ENCODE data around the gene TTC32.
"Not testable (repeated sequence)": the region's sequence is repeated elsewhere in the genome, so short reads cannot be mapped to it uniquely, and the experiment has no call there.

The TTC32 gene

GRCh38 chr2:19901442-19902215, at the start of gene TTC32:
TSS of gene TTC32 (minus strand) at chr2:19901983. CDS start at chr2:19901854, 129 bp downstream.
- peak; percentile 98 for DNase-seq

DNA sequence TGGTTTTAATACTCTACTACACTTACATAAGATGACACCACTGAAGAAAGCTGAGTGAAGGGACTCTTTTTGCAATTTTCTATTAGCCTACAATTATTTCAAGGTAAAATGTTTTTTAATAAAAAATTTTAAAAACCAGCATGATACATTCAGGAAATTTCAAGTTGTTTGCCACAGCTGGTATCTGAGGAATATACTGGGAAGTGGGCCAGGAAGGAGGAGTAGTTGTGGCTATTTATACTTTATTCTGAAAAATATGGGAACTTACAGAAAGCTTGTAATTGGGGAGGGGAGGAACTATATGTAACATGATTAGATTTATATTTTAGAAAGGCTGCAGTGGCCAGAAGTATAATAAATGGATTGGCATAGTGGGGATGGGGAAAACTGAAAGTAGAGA, 47.3 kb upstream of the TTC32 start:
- no peak for DNase-seq

GRCh38 chr2:19947184-19947940, 45.6 kb upstream of the TTC32 start:
- DNase-seq = no peak

DNA sequence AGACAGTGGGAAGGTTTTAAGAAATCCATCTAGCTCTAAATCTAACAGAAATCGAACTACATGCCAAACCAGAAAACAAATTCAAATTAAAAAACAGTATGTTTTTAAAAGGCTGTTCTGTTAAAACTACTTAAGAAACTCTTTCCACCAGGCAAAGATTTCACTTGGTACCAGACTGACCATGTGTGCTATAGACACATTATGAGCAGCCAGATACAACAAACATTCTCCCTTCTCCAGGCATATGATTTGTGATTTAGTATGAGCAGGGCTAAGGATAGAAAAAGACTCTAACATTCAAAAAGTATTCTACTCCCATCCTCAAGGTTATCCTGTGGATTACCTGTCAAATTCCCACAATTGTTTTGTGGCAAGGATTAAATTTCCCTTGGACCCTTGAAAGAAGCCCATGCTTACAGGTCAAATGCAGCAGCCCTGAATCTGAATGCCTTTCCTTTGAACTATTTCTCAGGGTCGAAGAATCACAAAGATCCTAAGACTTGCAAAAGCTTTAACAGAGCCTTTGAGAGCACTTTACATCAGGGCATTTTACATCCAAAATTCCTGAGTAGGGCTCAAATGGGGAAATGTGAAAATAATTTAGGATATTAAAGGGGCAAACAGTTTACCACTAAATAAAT, 42.5 kb upstream of the TTC32 start:
- no peak for DNase-seq

- peak; percentile 8 for DNase-seq
Observed at GRCh38 chr2:19943189-19943588, 41.4 kb upstream of the TTC32 start.

DNA sequence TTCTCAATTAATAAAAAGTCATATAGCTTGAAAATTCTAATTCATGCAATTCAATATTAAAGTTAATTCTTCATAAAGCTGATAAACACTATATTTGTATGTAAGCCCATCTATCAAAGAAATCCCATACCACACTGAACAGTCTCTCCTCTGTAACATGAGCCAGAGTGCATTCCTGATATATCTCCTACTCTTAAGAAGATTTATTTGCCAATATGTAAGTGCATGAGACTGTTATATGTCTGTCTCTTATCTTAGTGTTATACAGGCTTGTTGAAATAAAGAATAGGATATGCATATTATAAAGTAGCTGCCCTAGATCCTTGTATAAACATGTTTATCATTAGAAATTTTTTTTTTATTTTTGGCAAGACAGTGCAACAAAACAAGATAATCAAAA, 40.4 kb upstream of the TTC32 start:
- no peak for DNase-seq

GRCh38 chr2:19937004-19937403, 35.2 kb upstream of the TTC32 start:
- peak; percentile 57 for DNase-seq

DNA sequence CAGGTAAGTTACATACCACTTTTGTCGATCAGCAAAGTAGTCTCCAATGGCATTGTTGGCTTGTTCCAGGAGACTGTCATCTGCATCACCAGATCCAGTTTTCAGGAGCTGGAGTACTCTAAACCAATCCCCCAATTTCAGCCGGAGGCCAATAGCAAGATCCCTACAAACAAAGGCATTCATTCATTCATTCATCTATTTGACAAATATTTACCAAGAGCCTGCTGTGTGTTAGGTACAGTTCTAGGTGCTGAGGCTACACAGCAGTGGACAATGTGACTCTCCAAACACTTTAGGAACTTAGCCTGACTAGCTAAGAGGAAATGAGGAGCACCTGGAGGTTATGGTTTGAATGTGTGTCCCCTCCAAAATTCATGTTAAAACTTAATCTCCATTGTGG, 34.4 kb upstream of the TTC32 start:
- no peak for DNase-seq

DNA sequence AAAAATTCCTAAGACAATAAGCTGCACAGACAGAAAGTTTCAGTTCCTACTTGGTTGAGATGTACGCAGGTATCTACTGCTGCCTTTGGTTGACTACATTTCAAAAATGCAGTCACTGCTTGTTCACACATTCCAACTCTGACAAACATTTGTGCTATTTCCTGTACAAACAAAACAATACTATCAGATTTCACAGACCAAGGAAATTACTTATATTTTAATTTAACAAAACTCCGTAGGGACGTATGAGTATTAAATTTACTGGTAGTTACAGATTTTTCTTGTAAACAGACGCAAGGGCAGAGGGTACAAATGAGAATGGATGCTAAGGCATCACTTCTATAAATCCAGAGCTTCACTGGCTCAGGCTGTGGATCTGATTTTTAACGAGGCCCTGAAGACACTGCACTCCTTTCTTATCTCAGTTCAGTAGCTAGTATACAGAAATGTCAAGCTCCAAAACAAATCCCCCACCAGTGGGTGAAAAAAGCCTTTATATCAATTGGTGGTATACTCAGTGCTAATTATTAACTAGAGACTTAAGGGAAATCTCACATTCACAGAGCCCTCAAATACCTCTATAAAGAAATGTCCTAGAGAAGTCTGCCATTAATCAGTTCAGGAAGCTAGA, 31.7 kb upstream of the TTC32 start:
- no peak for DNase-seq

DNA sequence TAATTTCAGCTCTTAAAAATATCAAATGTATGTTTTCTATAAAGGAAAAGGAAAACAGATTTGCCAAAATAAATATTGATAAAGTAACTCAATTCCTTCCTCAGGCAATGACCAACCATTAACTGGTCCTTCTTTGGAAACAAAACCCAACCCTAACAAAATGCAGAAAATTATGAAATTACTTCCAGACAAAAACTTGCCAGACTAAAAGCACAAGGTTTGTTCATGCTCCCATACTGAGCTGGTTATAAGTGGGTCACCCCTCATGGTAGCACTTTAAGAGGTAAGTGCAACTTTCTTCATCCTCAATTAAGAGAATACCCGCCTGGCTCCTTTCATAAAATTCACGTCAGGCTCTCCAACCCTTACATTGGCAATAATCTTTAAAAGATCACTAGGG, 31.1 kb upstream of the TTC32 start:
- DNase-seq = no peak

GRCh38 chr2:19929226-19929625, 27.4 kb upstream of the TTC32 start:
- no peak for DNase-seq

DNA sequence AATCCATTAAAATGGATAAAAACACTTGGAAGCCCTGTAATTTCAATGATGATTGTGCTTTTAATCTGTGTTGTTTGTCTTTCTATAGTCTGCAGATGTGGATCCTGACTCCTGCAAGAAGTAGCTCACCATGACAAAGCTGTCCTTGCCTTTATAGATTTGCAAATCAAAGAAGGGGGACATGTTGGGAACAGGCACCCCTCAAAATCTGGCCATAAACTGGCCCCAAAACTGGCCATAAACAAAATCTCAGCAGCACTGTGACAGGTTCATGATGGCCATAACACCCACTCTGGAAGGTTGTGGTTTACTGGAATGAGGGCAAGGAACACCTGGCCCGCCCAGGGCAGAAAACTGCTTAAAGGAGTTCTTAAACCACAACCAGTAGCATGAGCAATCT, 26.0 kb upstream of the TTC32 start:
- DNase-seq = not testable (repeated sequence)

DNA sequence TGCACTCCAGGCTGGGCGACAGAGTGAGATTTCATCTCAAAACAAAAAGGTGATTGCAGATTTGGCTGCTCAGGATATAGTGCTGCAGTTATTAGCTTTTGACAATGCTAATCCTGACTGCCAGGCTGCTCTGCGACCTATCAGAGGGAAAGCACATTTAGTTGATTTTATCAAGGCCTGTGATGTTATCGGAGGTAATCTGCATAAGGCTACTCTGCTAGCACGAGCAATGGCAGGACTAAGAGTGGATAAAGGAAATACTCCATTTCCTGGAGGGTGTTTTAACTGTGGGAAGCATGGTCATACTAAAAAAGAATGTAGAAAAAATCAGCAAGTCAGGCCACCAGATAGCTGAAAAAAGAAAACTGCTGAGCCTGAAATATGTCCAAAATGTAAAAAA, 22.7 kb upstream of the TTC32 start:
- DNase-seq = not testable (repeated sequence)

GRCh38 chr2:19922188-19922587, 20.4 kb upstream of the TTC32 start:
- DNase-seq = not testable (repeated sequence)

GRCh38 chr2:19916385-19916950, 14.7 kb upstream of the TTC32 start:
- DNase-seq = peak; percentile 73

GRCh38 chr2:19914266-19914975, 12.6 kb upstream of the TTC32 start:
- DNase-seq = no peak

- no peak for DNase-seq
Observed at GRCh38 chr2:19911808-19912509, 10.2 kb upstream of the TTC32 start.

GRCh38 chr2:19902216-19902740, 495 bp upstream of the TTC32 start:
- DNase-seq = peak; percentile 65

GRCh38 chr2:19900931-19901441, 797 bp downstream of the TTC32 start:
- peak; percentile 46 for DNase-seq

DNA sequence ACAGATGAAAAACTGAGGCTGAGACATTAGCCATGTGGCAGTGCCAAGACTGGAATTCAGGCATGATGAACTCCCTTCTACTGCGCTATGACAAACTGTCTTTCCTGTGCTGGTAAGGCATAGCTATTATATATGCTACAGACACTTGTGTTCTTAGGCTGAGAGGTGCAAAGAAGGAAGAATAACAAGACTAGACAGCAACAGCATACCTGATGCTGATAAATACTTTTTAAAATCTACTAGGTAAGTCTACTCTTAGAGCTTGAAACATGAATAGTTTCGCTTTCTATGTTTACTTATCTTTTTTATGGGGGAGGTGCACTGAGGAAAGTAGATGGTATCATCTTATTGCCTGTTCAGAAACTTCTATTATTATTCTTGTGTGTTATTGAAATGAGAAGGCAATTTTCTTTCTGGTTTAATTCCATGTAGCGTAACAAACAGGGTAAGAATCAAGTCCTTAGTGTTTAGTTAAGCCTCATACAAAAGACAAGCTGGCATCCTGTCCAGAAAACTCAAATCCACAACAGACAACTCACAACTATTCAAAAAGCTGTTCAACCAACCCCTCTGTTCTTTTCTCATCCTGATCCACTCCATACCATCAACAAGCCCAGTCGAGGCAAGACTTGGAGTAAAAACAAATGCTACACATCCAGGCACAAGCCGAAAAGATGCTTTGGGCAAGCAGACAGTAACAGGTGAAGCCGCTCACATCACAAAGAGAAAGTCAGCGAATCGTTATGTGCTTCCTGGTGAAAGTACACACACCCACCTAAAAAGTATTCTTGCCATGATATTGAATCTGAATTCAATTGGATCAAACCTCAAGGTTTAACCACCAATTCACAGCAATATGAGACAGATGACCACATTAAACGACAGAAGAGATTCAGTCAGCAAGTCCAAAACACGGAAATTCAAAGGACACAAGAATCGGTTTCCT, 1.5 kb downstream of the TTC32 start:
- DNase-seq = peak; percentile 36

Measured in hematopoietic multipotent progenitor cell treated with erythropoietin and hydrocortisone succinate and interleukin-3 and kit ligand, for 4 days (in vitro differentiated cells).